GM18909 (cell line): ENCODE measurements around the gene CDH22.

Experiments used
- ATAC-seq: cut with Tn5 transposase; IDR thresholded peaks from one replicate; pipeline ENCODE4 v1.9.1; 2021; ENCODE audit warnings: mild to moderate bottlenecking; ENCODE audit not compliant: unreplicated experiment, poor library complexity

CDH22 gene

DNA sequence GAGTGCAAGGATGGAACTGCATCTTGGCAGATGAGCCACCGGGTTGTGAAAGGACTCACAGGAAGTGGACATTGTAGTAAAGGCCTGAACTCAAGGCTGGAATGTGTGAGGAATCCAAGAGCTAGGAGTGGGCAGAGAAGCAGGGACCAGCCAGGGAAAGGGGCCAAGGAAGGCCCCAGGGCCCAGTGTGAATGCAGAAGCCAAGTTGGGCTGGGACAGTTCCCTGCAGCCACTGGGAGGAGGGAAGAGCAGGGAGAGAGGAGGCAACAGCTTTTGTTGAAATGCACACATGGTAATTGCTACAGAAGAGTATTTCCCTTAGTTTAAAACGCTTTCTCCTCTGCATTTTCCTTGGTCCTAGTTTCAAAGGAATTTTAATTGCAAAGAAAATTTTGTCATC is 34.6 kb downstream of the CDH22 start:
- no peak for ATAC-seq

DNA sequence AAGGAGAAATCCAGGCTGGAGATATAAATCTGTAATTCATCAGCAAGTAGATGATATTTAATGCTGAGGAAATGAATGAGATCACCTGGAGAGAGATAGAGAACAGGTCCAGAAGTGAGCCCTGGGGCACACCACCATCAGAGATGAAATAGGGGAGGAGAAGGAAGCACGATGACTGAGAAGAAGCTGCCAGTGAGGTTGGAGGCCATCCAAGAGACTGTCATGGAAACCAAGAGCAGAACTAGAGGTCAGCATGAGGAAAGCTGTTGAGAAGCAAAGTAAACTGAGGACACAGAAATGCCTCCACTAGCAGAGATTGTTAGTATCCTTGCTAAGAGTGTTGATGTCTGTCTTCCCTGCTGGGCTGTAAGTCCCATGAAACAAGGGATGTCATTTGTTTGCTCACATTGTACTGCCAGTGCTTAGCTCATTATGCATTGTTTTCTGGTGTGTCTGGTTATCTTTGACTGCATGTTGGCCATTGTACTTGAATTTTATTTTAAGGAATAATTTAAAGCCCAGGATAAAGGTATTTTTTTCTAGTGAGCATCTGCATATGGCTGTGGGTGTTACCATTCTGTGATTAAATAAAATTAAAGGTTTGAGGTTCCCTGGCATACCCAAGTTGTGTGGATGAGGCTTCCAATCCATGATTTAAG is 35.8 kb downstream of the CDH22 start:
- no peak for ATAC-seq

DNA sequence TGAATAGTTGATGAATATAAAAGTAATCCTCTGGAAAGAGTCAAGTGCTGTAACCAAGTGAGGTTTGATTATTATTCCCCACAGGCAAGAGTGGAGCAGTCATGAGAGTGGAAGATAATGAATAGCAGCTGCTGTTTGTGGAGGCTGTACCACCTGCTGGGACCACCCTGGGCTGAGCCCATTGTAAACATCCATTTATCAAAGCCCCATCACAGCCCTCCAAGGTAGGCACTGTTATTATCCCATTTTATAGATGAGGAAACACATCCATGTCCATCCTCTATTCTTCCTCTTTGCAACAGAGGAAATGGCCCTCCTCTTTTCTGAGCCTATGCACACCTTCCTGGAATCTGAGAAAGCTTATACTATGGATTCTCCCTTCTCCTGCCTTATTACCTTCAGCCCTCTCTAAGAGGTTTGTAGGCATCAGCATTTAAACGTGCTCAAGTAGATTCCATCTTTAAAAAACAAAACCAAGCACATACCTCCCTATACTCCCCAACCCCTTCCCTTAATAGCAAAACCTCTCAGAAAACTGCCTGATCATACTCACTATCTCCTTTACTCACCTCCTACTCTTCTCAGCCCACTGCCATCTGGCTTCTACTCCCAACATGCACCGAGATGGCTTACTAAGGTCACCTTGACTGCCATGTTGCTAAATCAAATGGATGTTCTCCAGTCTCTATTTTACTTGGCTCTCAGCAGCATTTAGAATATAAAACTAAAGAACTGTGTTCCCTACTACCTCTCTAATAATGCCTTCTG is 37.1 kb downstream of the CDH22 start:
- no peak for ATAC-seq

DNA sequence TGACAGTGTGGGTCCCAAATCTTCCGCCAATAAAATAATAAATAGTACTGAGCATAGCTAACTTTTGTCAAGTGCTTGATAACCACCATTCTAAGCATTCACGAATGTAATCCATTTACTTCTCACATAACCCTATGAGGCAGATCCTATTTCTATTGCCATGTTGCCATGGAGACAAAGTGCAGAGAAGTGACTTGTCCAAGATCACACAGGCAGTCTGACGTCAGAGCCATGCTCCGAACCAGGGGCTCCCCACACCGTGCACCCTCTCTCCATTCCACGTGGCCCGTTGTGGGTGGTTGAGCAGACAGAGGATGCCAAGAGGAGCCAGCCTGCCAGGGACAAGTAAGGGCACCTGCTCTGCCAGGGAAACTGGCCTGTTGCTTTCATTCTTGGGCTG is 38.9 kb downstream of the CDH22 start:
- no peak for ATAC-seq

DNA sequence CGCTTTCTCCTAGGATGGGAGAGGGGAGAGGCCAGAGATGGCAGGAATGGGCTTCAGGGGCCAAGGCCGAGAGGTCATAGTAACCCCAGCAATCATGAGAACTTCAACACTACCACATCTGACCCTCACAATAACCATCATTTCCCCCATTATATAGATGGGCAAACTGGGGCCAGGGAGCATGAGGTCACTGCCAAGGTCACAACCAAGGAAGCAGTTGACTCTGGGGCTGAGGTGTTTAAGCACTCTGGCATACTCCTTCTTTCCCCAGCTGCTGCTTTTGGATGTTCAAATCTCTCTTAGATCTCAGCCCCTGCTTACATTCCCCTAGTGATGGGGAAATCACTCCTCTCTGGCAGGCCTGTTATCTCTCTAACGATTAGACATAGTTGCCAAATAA is 39.6 kb downstream of the CDH22 start:
- no peak for ATAC-seq

DNA sequence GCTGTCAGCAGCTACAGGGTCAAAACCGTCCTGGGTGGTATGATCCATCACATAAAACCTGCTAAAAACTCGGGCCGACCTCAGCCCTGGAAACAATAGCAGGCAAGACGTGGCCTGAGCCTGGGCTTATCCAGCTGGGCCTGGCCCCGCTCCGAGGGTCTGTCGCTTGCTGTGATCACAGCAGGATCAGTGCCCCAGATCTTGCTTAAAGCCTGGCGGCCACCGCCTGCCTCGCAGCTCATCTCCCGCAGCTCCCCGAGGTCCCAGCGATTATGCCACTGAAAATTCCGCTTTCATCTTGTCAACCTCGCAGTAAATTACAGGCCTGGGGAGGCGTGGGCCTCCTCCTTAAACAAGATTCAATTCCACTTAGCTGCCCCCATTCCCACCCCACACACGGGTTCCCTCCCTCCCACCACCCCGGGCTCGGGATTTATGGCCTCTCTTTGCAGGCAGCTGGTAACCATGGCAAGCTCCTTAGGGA is 40.1 kb downstream of the CDH22 start:
- ATAC-seq = no peak

DNA sequence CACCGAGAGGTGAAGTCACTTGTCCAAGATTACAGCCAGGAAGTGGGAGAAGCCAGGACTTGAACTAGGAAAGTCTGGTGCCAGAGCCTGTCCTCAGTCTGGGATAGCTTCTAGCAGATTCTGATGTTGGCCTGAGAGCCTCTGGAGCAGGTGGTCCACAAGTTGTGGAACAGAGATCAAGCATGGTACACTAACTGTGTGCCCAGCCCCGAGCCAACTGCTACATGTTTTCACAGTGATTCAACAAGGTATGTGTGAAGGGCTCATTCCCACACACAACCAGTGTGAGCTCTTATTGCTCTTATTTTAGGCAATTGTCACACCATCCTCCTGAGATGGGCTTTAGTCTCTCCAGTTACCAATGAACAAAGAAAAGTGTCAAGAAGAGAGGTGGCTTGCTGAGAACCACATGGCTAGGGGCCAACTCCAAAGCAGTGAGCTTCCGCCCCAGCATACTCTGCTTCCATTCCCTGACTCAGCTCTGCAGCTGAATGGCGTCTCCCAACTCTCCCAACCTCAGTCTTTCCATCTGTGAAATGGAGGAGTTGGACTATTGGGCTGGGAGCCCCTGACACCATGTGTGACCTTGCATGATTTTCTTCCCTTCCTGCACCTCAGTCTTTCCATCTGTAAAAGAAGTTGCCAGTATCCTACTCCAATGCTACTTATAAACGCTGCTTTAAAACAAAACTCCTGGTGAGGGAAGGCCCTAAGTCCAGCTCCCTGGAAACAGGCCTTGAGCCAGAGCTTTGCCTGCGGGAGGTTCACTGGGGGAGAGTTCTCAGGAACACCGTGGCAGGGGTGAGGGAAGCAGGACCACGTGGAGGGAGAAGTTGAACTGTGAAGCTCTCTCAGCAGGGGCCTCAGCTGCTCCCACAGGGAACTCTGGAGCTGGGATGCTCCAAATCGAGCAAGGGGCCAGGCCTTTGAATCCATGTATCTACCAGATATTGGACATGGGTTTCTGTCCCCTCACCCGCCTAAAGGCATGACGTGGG is 40.9 kb downstream of the CDH22 start:
- no peak for ATAC-seq

DNA sequence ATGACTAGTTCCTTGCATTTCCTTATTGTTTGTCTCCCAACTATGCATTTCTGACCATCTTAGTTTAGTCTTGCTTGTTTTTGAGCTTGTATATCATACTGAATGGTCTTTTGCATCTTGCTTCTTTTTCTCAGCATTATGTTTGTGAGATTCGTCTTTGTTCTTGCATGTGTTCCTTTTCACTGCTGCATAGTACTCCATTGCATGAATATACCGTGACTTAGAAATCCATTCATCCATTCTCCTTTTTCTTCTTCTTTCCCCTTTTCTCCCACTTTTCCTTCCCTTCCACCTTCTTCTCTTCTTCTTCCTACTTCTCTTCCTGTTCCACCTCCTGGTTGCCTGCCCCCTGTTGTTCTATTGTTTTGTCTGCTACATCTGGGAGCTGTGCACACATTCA is 42.8 kb downstream of the CDH22 start:
- ATAC-seq = no peak

DNA sequence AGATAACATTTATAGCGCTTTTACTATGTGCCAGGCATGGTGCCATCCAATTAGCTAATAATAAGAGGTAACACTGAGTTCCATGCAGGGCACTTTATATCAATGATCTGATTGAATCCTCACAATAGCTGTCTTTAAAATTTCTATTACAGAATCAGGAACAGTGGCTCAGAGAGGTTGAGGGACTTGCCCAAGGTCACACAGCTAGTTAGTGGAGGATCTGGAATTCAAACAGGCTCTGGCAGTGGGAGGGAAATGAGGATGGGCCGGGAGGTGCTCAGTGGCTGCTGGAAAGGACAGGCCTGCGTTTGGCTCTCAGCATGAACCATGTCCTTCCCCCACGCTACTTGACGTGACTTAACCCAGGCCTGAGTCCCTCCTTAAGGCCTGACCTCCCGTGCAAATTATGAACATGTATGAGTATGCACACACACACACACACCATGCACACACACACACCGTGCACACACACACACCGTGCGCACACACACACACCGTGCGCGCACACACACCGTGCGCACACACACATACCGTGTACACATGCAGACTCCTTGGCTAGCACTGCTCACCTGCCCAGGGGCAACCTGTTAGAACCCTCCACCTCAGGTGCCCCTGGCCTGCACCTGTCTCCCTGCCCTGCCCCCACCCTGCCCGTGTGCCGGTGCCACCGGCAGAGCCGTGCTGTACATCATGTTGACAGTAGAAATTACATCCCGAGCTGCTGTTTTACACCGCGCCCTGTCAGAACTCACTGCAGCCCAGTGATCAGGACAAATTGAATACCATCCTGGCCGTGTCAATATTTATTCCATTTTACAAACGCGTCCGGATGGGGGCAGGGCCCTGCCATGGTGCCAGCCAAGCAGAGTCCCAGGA is 43.7 kb downstream of the CDH22 start:
- ATAC-seq = no peak

DNA sequence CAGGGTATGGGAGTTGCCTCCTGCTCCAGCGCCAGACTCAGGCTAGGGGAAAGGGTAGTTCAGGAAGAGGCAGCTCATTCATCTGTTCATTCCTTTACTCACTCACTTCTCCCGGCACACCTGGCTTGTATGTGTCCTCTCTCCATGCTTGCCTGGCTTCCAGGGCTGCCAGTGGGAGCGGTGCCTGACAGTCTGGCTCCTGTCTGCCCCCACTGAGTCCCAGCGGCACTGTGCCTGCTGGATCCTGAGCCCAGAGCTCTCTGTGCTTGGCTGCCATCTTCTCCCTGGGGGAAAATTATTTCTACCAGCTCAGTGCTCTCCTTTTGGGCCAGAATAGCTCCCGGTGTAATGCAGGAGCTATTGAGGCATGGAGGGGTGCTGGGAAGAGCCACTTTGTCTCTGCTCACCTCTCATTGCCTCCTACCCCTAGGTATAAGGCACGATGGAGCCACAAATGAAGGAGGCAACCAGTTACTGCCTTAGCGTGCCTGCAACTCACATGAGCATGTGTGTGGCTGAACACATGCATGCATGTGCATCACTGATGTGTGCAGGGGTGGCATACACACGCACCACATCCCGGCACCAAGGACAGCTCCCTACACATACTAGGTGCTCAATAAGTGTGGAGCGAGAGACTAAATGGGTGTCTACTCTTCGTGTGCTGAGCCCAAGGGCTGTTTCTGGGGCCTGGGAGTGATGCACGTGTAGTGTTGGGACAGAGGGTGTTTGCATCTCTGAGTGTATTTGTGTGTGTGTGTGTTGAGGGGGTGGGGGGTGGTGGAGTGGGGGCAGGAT is 46.6 kb downstream of the CDH22 start:
- ATAC-seq = no peak

DNA sequence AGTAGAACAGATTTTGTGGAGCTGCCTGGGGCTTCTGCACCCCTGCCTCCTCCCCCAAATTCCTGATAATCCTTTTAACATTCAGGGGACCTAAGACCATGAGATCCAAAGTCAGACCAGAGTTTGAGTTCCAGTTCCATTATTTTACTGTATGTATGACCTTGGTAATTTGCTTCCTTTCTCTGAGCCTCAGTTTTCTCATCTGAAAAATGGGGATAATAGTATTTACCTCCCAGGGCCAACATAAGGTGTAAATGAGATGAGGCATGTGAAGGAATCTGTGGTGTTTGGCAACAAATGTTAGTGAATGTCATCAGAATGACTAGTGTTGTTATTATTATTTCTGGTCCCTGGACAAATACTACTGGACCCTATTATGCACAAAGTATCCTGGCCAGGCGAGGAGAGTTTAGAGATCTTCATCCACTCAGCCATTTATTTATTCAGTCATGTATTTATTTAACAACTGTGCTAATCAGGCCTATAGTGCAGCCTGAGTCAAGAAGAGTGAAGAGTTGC is 47.3 kb downstream of the CDH22 start:
- ATAC-seq = no peak

DNA sequence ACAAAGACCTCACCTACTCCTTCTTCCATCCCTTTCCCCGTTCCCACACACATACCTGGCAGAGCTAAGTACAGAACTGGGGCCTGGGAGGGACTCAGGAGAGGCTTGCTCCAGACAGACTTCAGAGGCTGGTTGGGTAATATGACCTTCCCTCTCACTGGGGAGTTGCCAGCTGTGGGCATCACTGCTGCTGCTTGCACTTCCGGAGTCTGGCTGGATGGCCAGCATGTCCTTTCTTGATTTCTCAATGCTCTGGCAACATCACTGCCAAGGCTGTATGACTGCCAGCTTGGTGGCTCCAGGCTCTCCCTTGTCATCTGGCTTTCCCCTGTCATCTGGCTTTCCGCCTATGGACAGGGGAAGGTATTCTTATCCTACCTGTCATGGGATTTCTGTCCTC is 47.8 kb downstream of the CDH22 start:
- no peak for ATAC-seq

DNA sequence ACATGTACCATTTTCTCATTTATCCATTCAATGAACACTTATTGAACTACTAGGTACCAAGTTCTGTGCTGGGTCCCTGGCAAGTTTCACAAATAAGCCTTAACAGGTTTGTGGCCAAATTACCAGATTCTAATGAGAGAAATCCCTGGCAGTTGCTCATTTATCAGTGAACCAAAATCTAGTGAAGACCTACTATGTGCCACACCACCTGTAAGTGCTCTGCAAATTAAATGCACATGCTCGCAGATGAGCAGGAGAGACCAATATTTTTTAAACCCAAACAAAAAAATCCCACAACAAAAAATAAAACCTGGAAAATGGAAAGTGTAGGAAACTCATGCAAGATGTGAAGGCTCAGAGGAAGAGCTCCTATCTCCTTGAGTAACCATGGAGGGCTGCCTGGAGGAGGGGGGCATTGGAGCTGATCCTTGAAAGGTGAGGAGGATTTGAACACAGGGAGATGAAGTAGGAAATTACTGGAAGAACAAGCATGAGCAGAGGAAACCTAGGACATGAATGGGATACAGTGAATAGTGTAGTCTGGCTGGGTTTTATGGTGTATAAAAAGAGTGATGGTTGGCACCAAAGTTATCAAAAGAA is 48.9 kb downstream of the CDH22 start:
- no peak for ATAC-seq

DNA sequence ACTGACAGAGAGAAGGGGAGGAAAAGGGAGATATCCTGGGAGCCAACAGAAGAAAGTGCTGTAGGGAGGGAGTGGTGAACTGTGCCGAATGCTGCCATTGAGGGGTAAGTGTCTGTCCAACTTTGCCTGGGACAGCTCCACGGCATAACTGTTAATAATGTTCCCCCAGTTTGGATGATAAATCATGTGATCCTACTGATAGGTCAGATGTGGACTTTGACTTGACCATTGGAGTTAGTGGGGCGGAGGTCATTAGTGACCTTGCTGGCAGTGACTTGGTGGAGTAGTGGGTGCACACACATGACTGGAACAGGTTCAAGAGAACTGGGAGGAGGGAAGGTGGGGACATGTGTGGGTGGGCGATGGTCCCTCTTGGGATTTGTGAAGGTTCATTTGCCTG is 50.4 kb downstream of the CDH22 start:
- ATAC-seq = no peak

DNA sequence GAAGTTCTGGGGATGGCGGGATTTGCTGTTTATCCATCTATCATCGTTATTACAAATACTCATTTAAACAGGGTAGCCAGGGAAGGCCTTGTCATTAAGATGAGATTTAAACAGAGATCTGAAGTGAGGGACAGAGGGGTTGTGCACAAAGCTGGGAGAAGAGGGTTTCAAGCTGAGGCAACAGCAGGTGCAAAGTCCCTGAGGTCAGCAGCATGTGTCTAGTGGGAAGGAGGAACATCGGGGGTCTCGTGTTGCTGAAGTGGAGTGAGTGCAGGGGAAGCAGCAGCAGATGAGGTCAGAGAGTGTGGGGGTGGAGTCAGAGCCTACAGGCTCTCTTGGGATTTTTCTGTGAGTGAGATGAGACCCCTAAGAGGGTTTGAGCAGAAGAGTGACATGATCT is 52.0 kb downstream of the CDH22 start:
- ATAC-seq = no peak

DNA sequence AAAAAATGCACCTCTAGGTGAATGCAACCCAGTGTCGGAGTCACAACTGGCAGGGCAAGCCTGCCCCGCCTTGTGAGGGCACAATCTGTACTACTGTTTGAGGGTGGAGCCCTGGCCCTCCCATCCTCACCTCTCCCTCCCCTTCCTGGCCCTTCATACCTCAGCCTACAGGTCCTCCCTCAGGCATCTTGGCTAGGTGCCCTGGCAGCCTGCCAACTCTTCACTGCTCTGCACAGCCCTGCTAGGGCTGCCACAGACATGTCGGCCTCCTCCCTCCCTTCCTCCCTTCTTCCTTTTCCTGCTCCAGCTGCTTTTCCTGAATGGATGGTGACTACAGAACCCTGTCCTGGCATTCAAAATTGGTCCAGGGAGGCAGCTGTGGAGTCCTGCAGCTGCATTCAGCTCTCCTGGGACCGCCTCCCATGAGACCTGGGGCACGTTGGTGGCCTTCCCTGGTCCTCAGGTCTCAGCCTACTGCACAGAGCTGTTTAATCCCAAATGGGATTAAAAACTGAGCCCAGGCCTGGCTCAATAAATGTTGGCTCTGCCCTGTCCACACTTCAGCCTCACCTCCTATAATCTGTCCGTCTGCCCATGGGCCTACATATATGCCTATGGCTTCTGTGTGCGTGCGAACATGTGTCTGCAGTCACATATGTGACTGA is 52.7 kb downstream of the CDH22 start:
- ATAC-seq = no peak

DNA sequence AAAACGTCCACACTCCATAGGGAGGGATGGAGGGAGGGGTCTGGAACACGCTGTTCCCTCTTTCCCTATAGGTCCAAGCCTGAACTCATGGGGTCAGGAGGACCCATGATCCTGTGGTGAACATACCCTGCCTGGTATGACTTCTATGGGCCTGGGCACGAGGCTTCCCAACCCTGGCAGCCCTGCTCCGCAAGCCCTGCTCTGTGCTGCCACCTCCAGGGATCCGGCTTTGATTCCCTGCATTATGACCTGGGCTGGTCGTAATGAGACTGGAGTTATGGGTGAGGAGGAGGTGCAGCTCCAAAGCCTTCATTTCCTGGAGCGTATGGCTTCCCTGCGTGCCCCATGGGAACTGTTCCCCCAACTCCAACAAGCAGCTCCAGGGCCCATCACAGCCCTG is 54.9 kb downstream of the CDH22 start:
- ATAC-seq = no peak
